GM10266 (cell line): ENCODE measurements around the gene UGP2.
"Not testable (repeated sequence)": the region's sequence is repeated elsewhere in the genome, so short reads cannot be mapped to it uniquely, and the experiment has no call there.

Experiments
- DNase-seq: peaks from one replicate; pipeline ENCODE4 v3.0.0; 2012; ENCODE audit errors: extremely low spot score
- CTCF ChIP-seq: IDR thresholded peaks from 2 replicates; pipeline ENCODE4 v1.5.1; 2012; ENCODE audit warnings: mild to moderate bottlenecking, low read depth; ENCODE audit not compliant: control insufficient read depth, insufficient read depth; ENCODE audit errors: missing control alignments

The UGP2 gene

GRCh38 chr2:63846487-63846886 lies 4.8 kb downstream of the UGP2 start:
- no peak for TF ChIP-seq CTCF
- DNase-seq: no peak

GRCh38 chr2:63847571-63847970 lies 5.9 kb downstream of the UGP2 start:
- not testable (repeated sequence) for DNase-seq

GRCh38 chr2:63849381-63850203 lies 7.9 kb downstream of the UGP2 start:
- TF ChIP-seq CTCF: no peak
- no peak for DNase-seq

- TF ChIP-seq CTCF: no peak
- no peak for DNase-seq
These were observed 8.5 kb downstream of the UGP2 start for GRCh38 chr2:63850204-63850571.

GRCh38 chr2:63850649-63851048 lies 9.0 kb downstream of the UGP2 start:
- DNase-seq: no peak

GRCh38 chr2:63851691-63852311 lies 10.1 kb downstream of the UGP2 start:
- no peak for DNase-seq
- TF ChIP-seq CTCF: no peak

More at GRCh38 chr2:63850649-63851048, 9.0 kb downstream of the UGP2 start:
- TF ChIP-seq CTCF: no peak

- no peak for DNase-seq
- TF ChIP-seq CTCF: no peak
These were observed 12.0 kb downstream of the UGP2 start for GRCh38 chr2:63853527-63854310.
